ENCODE results near the gene BLOC1S5.

DNA sequence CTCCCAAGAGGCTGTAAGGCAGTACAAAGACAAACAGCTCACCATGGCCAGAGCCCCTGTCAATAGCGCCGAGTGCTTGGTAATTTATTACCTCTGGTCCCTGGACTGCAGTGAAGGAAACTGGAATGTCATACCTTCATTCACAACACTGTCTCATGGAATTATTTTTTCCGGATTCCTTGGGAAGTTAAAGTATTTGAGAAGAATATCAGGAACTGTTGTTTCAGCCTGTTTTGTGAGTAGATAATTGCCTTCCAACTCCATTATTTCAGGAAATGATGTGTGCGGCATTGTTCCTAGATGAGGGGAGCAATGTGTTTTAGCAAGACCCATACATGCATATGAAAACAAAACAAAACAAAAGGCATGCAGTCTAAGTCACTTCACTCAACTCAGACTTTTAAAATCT lies 64.0 kb downstream of the BLOC1S5 start:
- no peak for TF ChIP-seq FOSL1 (CRISPR knock-in tag; IDR thresholded peaks at IDR 0.05; ENCODE audit: borderline replicate concordance)
- TF ChIP-seq POLR2AphosphoS5 (IDR thresholded peaks at IDR 0.05; ENCODE audit: low read depth, low read length): no peak
- TF ChIP-seq KDM2A (CRISPR knock-in tag; IDR thresholded peaks at IDR 0.05; ENCODE audit: borderline replicate concordance, low read depth): no peak
- TF ChIP-seq DNMT1 (CRISPR knock-in tag; IDR thresholded peaks at IDR 0.05): no peak
- TF ChIP-seq ATF3 (CRISPR knock-in tag; IDR thresholded peaks at IDR 0.05): no peak
- no peak for TF ChIP-seq PHF20 (CRISPR knock-in tag; IDR thresholded peaks at IDR 0.05)
- no peak for TF ChIP-seq HCFC1 (IDR thresholded peaks at IDR 0.05; ENCODE audit: low read depth, low read length)
- no peak for TF ChIP-seq SIN3A (IDR thresholded peaks at IDR 0.05; ENCODE audit: borderline replicate concordance, low read depth, low read length)
- TF ChIP-seq POGZ (CRISPR knock-in tag; IDR thresholded peaks at IDR 0.05): no peak
- TF ChIP-seq ZBTB34 (CRISPR knock-in tag; IDR thresholded peaks at IDR 0.05): no peak
